OCI-LY3 (cell line): ENCODE measurements around the gene CCT3.

ENCODE experiments used
- H2AFZ ChIP-seq: fragments of 200-600, 300-600 bp; shearing (Covaris generic); 2 replicates; pipeline ENCODE4 v1.6.0; 2014; ENCODE audit warnings: antibody characterized with exemption, low read depth, low read length
- H3K27ac ChIP-seq: fragments of 200-600, 300-600 bp; sonication (generic); 2 replicates; pipeline ENCODE4 v1.5.1; 2014; ENCODE audit warnings: mild to moderate bottlenecking, low read length, moderate library complexity, mixed read lengths
- H3K27me3 ChIP-seq: fragments of 200-600, 300-600 bp; sonication (generic); 2 replicates; pipeline ENCODE4 v1.6.1; 2014; ENCODE audit warnings: low read depth, low read length, mixed read lengths
- H3K36me3 ChIP-seq: fragments of 200-600, 300-600 bp; sonication (generic); replicated peaks from 2 replicates; pipeline ENCODE3; 2014; ENCODE audit warnings: low read depth, low read length, mixed read lengths
- H3K4me1 ChIP-seq: fragments of 300-600, 200-600 bp; sonication (generic); 2 replicates; pipeline ENCODE4 v1.6.1; 2014; ENCODE audit warnings: low read length, mixed read lengths
- H3K4me2 ChIP-seq: fragments of 200-600, 300-600 bp; sonication (generic); 2 replicates; pipeline ENCODE4 v1.6.1; 2014; ENCODE audit warnings: low read length, mixed read lengths
- H3K4me3 ChIP-seq: fragments of 300-600, 200-600 bp; sonication (generic); 2 replicates; pipeline ENCODE4 v1.5.1; 2014; ENCODE audit warnings: antibody characterized with exemption, mild to moderate bottlenecking, low read length, moderate library complexity
- H3K79me2 ChIP-seq: fragments of 300-600, 200-600 bp; shearing (Covaris generic); 2 replicates; pipeline ENCODE4 v1.6.1; 2014; ENCODE audit warnings: mild to moderate bottlenecking, low read length, mixed read lengths
- H3K9ac ChIP-seq: fragments of 300-600, 200-600 bp; shearing (Covaris generic); 2 replicates; pipeline ENCODE4 v1.6.0; 2014; ENCODE audit warnings: mild to moderate bottlenecking, low read length, moderate library complexity
- H3K9me3 ChIP-seq: fragments of 200-600, 300-600 bp; shearing (Covaris generic); 2 replicates; pipeline ENCODE4 v1.6.1; 2014; ENCODE audit warnings: low read length, mixed read lengths; ENCODE audit not compliant: insufficient read depth
- H4K20me1 ChIP-seq: fragments of 200-600, 300-600 bp; sonication (generic); 2 replicates; pipeline ENCODE4 v1.6.1; 2016; ENCODE audit warnings: low read length, mixed read lengths; ENCODE audit not compliant: insufficient read depth
- CTCF ChIP-seq: fragments of 200-600, 300-600 bp; sonication (generic); IDR thresholded peaks from 2 replicates; pipeline ENCODE4 v1.5.1; 2014; ENCODE audit warnings: antibody characterized with exemption, low read length, low read depth
- EZH2phosphoT487 ChIP-seq: fragments of 200-600 bp; shearing (Covaris generic); IDR thresholded peaks from 2 replicates; pipeline ENCODE4 v1.6.1; 2018; ENCODE audit warnings: antibody characterized with exemption, mixed run types, low read depth

The CCT3 gene

GRCh38 chr1:156291226-156292061, 46.6 kb downstream of the CCT3 start:
- Histone ChIP-seq H2AFZ (no peak overlapping the region), H3K4me3 (no peak overlapping the region), H3K9ac (no peak overlapping the region), H3K9me3 (no peaks in the 10 kb centered on the region), H3K4me1 (peaks cover 11% of the 10 kb centered on the region), H4K20me1 (no peaks in the 10 kb centered on the region), H3K27ac (no peak overlapping the region), H3K36me3 (peaks cover 13% of the 10 kb centered on the region), H3K4me2 (no peak overlapping the region), H3K79me2 (no peaks in the 10 kb centered on the region; the same call in 1 of the 2 replicates), H3K27me3 (no peaks in the 10 kb centered on the region)
- TF ChIP-seq EZH2phosphoT487 (no peak), CTCF (no peak)

- no peaks in the 10 kb centered on the region; the same call in 1 of the 2 replicates for H3K79me2 ChIP-seq
- H3K4me3 ChIP-seq: no peak overlapping the region
- no peaks in the 10 kb centered on the region for H3K27me3 ChIP-seq
- no peaks in the 10 kb centered on the region for H3K9me3 ChIP-seq
- H3K4me2 ChIP-seq: no peak overlapping the region
- no peak for TF ChIP-seq CTCF
- no peak for TF ChIP-seq EZH2phosphoT487
- no peak overlapping the region for H3K9ac ChIP-seq
- H2AFZ ChIP-seq: no peak overlapping the region
- H3K36me3 ChIP-seq: peaks cover 13% of the 10 kb centered on the region
- no peak overlapping the region for H3K27ac ChIP-seq
- no peaks in the 10 kb centered on the region for H4K20me1 ChIP-seq
- peaks cover 4% of the 10 kb centered on the region for H3K4me1 ChIP-seq
Measured at GRCh38 chr1:156289857-156290256, 48.2 kb downstream of the CCT3 start.

- Histone ChIP-seq H3K27me3 (no peaks in the 10 kb centered on the region), H3K9ac (no peak overlapping the region), H3K79me2 (peaks cover 29% of the 10 kb centered on the region), H3K27ac (no peak overlapping the region), H3K4me1 (peaks cover 12% of the 10 kb centered on the region), H3K9me3 (no peaks in the 10 kb centered on the region), H3K4me3 (no peak overlapping the region), H4K20me1 (peaks cover 2% of the 10 kb centered on the region), H3K36me3 (peaks cover 5% of the 10 kb centered on the region), H2AFZ (no peak overlapping the region), H3K4me2 (no peak overlapping the region)
- TF ChIP-seq EZH2phosphoT487: no peak
- no peak for TF ChIP-seq CTCF
Measured at GRCh38 chr1:156286061-156286460, 52.0 kb downstream of the CCT3 start.

- no peaks in the 10 kb centered on the region for H3K9me3 ChIP-seq
- H3K79me2 ChIP-seq: peaks cover 35% of the 10 kb centered on the region
- no peak for TF ChIP-seq EZH2phosphoT487
- no peak for TF ChIP-seq CTCF
Measured at GRCh38 chr1:156285437-156285836, 52.7 kb downstream of the CCT3 start.

More at GRCh38 chr1:156285437-156285836, 52.7 kb downstream of the CCT3 start:
- Histone ChIP-seq H3K27me3 (no peaks in the 10 kb centered on the region), H3K4me1 (peaks cover 18% of the 10 kb centered on the region), H3K36me3 (peaks cover 5% of the 10 kb centered on the region), H4K20me1 (peaks cover 5% of the 10 kb centered on the region), H3K4me3 (no peak overlapping the region), H3K9ac (no peak overlapping the region), H3K4me2 (no peak overlapping the region), H2AFZ (no peak overlapping the region), H3K27ac (no peak overlapping the region)
